ENCODE measurements around the gene NFE2L2.

DNA sequence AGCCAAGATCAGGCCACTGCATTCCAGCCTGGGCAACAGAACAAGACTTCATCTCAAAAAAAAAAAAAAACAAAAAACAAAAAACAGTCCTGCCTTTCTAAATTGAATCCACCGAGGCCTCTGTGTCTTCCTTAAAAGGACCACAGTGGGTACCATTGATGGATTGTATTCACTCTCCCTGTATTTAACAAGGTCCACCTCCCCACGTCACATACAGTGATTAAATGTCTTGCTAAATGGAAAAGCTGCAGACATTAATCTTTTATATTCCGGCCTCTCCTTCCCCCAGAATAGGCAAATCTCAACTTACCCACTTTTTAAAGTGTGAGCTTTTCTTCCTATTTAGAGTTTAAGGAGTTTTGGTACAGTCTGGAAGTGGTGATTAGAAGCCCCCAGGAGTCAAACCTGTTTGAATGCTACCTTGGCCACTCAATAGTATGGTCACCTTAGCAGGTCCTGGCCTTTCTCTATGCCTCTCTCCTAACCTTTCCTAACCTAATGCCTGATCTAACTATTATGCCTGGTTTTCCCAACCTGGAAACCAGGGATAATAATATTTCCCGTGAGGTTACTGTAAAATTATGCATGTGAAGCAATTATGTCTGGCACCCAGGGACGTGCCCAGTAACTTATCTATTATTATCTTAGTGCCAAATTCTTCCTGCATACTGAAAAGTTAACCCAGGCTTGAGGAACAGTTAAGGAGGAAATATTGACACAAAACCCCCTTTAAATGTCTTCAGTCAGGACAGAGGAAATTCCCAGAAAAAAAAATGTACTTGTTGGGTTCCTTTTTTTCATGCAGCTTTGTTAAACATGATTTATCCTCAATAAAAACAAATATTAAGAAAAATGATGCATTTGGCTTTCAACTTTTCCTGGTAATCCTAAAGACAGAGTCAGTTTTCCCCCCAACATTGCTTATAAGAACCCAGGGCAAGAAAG lies 3.1 kb downstream of the NFE2L2 start:
- TF ChIP-seq, protein P1, sequence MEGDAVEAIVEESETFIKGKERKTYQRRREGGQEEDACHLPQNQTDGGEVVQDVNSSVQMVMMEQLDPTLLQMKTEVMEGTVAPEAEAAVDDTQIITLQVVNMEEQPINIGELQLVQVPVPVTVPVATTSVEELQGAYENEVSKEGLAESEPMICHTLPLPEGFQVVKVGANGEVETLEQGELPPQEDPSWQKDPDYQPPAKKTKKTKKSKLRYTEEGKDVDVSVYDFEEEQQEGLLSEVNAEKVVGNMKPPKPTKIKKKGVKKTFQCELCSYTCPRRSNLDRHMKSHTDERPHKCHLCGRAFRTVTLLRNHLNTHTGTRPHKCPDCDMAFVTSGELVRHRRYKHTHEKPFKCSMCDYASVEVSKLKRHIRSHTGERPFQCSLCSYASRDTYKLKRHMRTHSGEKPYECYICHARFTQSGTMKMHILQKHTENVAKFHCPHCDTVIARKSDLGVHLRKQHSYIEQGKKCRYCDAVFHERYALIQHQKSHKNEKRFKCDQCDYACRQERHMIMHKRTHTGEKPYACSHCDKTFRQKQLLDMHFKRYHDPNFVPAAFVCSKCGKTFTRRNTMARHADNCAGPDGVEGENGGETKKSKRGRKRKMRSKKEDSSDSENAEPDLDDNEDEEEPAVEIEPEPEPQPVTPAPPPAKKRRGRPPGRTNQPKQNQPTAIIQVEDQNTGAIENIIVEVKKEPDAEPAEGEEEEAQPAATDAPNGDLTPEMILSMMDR (IDR thresholded peaks at IDR 0.05) = no peak
- TF ChIP-seq EP300 (IDR thresholded peaks at IDR 0.05) (no peak), POLR2A (IDR thresholded peaks at IDR 0.05) (no peak)
